HG03039 (cell line): Measurements from ENCODE around the gene EYA2.

Source experiments
- ATAC-seq: cut with Tn5 transposase; IDR thresholded peaks from one replicate; pipeline ENCODE4 v1.9.1; 2021; ENCODE audit warnings: mild to moderate bottlenecking, moderate library complexity; ENCODE audit not compliant: unreplicated experiment

The EYA2 gene

DNA sequence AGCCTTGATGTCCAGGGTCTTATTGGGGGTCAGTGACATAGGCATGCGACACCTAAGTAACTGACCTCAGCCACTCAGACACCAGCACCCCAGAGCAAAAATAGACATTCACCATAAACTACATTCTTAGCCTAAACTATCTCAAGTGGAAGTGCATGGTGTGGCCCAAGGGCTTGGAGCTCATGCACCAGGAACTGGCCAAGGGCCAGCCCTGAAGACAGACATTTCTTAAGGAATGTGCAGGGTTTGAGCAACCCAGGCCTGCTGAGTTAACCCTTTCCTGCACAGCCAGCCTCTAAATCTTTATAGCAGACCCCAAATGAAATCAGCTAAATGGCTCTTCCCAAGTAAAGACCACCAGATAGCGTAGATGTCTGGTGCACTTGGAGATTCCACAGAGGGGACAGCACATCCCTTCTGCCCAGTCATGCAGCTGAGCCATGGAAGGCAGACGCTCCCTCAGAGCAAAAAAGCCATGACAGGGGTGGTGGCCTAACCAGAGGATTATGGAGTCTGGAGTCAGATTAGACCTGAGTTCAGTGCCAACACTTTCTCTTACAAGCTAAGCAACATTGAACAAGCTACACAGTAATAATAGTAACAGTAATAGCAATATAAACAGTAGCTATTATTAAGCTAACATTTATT lies 239.3 kb downstream of the EYA2 start:
- no peak for ATAC-seq

DNA sequence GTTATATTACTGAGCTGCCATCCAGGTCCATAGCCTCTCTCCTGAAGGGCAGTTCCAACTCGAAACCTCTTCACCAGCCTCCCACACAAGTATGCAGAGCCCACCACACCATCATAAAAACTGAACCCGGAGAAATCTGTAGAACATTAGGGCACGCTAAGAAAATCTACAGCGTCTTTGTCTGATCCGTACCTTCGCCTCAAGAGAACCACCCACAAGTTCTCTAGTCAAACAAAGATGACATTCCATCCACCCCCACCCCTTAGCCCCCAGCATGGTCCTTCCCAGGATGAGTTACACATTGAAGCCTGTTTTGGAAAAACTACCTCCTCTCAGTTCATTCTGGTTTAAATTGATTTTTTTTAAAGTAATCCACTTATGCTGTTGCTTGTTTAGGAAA lies 242.1 kb downstream of the EYA2 start:
- ATAC-seq, result no peak

DNA sequence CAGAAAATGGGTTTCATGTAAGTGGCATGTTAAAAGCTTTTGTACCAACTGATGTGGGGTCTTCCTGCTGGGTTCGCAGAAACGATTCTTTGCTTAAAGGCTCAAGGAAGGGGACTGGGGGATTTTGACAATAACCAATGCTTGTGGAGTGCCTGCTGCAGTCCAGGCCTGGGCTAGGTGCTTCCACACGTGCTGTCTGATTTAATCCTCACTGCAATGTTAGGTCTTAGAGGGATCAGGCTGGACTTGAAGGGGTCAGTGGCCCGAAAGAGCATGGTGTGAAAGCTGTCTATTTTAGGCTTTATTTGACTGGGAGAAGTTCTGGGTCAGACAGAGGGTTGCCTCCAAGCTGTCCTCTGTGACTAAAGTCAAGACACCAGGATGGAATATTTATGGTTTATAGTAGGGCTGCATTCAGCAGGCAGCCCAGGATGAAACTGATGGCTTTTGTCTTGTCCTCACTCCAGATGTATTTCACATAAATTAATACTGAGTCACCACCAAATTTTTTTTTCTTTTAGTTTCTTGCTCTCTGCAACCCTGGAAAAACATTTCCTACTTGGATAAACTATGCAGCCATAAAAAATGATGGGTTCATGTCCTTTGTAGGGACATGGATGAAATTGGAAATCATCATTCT lies 242.7 kb downstream of the EYA2 start:
- no peak for ATAC-seq

DNA sequence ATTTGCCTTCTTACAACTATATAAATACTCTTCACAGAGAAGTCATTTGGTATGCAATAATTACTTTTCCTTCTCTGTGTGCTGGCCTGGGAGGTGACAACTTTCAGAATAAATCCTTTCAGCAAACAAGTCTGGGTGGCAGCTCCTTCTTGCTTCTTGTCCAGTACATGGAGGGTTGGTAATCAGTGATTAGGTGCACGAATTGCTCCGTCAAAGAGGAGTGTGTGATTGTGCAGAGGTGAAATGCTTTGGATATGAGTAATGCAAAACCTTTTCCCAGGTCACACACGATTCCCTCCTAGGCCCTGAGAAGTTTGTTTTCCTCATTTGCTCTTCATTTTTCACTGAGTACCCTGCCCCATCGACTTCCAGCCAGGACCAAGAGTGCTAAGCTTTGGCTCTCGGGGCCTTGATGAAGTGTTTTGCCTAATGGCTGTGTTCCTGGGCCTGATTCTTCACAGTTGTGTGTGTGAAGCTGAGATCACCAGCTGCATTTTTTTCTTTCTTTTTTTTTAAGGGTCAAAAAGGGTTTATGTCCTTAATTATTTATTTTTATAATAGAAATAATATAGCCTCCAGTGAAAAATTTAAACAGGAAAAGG lies 245.4 kb downstream of the EYA2 start:
- no peak for ATAC-seq

DNA sequence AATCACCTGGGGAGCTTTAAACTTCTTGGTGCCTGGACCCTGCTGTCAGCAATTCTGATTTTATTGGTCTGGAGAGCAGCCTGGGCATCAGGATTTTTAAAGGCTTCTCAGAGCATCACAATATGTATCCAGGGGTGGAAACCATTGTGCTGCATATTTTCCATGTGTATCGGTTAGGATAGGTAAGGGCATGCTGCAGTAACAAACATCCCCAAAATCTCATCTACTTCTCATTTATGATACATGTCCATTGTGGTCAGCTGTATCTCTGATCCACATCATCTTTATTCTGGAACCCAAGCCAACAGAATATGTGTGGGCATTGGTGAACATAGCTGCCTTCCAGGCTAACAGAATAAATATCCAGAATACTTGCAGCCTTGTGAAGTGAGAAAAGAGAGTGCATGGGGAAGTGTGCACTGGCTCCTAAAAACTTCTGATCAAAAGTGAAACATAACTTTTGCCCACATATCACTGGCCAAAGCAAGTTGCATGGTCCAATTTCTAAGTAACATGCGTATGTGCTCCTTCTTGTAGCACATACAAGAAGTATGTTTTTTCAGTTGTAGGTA lies 246.8 kb downstream of the EYA2 start:
- ATAC-seq, result no peak

DNA sequence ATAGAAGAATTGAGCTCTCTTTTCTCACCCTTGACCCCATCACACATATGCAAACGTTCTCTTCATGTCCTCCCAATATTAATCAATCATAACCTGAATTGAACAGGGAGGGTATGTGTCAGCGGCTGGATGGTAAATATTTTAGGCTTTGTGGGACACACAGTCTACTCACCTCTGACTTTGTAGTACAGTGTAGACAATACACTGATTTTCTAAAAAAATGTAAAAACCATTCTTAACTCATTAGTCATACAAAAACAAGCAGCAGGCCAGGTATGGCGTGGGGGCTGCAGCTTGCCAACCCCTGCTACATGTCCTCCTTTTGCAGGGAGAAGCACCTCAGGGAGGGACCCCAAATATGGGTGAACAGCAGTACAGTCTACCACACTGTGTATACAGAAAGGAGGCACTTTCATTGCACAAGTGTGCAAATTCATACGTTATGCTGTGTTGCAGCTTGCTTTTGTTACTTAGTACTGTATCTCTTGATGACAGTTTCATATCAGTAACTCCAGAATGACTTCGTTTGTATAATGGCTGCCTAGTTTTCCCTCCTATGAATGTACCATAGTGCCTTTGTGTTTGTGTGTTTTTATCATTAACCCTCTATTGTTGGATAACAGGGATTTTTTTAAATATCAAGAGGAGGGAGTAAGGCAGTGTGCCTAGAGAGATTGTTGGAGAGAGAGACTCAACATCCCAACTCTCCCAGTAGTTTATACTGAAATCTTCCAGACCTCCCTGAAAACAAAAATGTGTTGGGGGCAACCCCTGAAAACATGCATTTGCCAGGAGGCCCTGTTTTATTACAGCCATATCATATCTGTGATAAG lies 247.5 kb downstream of the EYA2 start:
- no peak for ATAC-seq

DNA sequence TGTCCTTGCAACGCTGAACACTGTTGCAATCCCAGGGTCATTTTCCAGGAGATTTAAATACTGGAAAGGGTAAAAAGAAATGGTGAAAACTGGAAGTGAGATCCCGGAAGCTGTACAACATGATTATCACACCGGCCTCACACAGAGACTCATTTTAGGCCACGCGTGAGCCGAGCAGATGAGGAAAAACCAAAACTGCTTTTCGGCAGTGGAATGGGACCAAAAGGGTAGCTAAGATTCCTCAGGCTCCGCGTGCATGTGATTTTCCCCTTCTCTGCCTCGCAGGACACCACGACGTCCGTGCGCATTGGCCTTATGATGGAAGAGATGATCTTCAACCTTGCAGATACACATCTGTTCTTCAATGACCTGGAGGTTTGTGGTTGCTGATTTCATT lies 248.1 kb downstream of the EYA2 start:
- ATAC-seq, result no peak

DNA sequence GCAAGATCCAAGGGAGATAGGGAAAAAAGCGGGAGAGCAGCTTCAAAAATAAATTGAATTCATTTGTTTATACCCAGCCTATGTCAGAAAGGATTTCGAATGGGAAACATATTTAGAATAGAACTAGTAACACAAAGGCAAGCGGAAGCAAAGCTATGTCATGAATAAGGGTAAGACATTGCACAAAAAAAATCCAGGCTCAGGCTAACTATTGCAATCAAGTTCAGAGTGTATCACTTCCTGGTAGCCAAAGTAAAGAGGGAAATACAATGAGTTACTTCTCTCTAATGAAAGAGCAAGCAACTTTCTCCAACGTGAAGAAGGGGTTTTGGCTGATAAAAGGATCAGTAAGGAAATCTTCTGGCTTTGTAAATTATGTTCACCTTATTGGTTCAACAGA lies 249.0 kb downstream of the EYA2 start:
- no peak for ATAC-seq

DNA sequence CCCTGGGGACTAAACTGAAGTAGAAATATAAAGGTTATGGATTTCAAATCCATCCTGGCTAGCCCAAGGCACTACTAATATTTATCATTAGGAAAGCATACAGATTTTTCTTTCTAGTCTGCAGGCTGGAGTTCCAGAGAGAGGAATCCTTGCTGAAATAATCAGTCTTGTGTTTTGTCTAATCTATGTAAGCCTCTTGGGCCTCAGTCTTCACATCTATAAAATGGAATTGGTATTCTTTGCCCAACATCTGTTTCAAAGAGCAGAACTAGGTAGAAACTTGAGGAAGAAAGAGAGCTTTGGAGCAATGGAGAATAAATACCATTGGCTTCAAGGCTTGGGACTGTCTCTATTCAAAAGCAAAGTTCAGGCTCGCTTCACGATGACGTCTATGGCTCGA lies 249.8 kb downstream of the EYA2 start:
- no peak for ATAC-seq

DNA sequence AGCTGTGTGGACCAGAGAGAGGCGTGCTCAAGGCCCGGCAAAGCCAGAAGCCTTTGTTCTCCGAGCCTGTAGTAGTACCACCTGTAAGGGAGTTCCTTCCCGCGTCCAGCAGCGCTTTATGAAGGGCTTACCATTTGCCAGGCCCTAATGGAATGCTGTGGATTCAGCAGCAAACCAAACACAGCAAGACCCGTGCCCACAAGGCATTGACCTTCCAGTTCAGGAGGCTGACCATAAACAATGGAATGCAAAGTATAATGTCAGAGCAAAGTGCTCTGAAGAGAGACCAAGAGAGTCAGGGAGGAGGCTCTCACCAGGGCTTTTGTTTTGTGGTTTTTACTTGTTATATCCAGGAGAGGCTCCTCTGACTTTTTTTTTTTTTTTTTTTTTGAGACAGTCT lies 252.0 kb downstream of the EYA2 start:
- no peak for ATAC-seq

DNA sequence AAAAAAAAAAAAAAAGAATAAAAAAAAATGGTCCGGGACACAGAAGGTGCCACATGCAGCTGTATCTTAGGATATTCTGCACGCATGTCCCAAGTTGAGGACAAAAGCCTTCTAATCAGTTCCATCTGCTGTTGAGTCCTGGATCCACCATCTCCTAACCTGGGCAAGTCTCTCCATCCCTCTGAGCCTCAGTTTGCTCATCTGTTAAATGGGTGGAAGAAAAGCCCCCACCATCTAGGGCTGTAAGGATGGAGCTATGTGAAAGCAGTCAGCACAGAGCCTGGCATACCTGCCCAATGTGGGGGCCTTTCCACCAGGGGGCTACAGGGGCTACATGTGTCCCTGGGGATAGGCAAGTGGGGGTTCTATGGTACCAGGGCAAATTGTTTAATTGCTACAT lies 253.4 kb downstream of the EYA2 start:
- no peak for ATAC-seq

DNA sequence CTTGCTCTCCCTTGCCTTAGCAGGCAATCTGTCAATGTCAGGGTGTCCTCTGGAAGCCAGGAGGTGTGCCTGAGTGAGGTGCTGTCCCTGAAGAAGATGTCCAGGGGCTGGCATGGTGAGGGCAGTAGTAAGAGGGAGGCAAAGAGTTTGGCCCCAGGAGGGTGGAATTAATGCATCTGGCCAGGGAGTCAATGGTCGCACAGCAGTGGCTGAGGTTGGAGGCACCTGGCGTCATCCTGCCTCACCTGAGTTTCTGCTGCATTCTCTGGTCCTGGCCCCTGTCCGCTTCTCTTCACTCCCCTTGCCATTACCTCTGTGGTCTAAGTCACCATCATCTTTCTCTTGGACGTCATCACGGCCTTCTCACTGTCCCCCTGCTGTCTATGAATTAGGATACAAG lies 255.3 kb downstream of the EYA2 start:
- no peak for ATAC-seq

DNA sequence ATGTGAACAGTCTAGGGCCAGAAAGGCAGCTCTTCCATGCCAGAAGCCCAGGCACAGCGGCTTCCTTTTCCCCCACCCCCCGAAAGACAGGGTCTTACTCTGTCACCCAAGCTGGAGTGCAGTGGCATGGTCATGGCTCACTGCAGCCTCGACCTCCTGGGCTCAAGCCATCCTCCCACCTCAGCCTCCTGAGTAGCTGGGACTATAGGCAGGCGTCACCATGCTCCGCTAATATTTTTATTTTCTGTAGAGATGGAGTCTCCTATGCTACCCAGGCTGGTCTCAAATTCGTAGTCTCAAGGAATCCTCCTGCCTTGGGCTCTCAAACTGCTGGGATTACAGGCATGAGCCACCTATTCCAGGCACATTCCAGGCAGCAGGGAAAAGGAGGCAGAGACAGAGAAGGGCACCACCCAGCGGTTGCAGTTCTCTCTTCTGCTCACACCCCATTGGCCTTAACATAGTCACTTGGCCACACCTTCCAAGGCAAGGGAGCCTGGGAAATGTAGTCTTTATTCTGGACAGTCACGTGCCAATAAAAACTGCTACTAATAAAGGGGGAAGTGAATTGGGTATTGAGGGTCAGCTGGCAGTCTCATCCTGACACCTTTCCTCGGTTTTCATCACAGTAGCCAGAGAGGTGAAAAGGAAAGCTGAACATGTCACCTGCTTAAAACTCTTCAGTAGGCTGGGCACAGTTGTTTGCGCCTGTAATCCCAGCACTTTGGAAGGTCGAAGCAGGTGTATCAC lies 255.9 kb downstream of the EYA2 start:
- ATAC-seq, result no peak

DNA sequence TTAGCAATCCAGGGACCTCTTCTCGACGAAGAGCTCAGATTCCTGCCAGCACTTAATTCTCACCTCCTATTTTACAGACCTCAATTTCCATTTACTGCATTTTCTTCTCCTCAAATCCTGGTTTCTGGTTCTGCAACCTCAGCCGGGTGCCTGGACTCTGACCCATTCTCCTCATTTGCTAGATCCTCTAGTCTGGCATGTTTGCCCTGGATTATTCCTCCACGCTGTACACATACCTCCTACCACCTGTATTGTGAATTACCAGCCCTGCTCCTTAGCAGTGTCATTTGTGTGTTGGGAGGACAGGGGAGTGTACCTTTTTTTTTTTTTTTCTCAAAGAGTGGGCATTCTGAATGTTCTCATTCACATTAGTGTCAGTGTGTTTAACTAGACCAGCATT lies 257.4 kb downstream of the EYA2 start:
- no peak for ATAC-seq

DNA sequence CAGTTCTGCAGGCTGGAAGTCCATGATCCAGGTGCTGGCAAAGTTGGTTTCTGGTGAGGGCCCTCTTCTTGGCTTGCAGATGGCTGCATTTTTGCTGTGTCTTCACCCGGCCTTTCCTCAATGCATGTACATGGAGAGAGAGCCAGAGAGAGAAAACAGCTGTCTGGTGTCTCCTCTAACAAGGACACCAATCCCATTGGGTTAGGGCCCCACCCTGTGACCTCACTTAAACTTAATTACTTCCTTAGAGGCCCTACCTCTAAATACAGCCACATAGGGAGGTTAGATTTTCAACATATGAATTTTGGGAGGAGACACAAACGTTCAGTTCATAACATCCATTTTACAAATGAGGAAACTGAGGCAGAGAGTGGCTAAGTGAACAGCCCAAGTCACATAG lies 259.4 kb downstream of the EYA2 start:
- no peak for ATAC-seq

DNA sequence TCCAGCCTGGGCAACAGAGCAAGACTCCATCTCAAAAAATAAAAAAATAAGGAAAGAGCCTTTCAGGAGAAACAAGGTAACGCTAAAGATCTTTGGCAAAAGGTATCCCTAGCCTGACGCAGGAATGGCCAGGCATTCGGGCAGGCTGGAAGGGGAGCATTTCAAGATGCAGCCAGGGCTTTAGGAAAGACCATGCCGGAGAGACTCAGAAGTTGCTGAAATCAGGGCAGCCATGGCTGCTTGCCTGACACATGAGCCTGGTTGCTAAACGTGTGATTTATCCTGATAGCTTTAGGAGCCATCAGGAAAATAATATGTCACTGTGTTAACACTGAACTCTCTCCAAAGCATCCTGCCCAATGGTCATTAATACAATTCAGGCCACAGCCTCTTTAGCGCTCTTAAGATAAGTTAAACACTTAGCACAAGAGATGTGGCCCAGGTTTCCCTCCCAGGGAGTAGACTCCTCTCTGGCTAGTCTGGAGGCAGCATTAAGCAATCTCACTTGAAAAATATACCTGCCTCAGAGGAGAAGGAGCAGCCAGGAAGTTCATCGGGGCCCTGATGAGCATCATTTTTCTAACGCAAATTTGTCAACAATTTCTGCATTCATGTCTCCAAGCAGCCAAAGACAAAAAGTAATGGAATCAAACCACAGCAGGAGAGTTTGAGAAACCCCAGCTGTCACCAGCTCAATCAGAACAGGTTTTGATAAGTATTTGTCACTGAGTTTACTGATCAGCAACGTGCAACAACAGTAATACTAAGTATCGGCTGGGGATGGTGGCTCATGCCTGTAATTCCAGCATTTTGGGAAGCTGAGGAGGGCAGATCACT lies 261.9 kb downstream of the EYA2 start:
- ATAC-seq, result no peak

DNA sequence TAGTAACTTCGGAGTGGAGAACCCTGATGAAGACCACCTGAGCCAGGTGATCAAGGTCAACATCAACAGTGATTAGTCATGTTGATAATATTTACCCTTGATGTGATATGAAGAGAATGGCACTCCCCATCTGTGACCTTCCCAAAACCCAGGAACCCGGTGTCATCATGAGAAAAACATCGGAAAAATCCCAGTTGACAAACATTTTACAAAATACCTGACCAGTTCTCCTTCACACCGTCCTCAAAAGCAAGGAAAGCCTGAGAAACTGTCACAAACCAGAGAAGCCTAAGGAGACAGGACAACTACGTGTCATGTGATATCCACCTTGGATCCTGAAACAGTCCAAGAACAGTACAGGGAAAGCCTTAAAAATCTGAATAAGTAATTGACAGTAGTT lies 264.5 kb downstream of the EYA2 start:
- no peak for ATAC-seq

DNA sequence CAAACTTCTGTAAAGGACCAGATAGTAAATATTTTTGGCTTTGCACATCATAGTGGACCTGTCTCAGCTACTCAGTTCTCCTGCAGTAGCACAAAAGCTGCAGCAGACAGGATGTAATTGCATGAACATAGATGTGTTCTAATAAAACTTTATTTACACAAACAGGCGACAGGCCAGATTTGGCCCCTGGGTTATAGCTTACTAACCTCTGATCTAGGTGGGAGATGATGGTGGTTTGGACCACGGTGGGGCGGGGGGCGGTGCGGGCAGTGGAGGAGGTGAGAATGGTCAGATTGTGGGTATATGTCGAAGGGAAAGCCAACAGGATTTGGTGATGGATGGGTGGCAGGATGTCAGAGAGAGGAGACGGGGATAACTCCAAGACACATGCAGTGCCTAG lies 265.6 kb downstream of the EYA2 start:
- ATAC-seq, result no peak

DNA sequence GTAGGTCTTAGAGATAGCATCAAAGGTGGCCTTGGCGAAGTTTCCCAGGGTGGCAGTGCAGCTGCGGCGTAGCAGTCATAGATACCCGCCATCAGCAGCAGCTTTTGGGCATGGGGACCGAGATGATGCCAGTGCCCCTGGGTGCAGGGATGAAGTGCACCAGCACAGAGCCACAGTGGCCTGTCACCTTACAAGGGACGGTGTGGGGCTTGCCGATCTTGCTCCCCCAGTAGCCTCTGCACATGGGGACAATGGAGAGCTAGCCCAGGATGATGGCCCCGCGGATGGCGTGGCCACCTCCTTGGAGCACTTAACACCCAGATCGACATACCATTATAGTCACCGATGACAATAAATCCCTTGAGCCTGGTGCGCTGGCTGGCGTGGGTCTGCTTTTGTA lies 266.3 kb downstream of the EYA2 start:
- ATAC-seq, result no peak

DNA sequence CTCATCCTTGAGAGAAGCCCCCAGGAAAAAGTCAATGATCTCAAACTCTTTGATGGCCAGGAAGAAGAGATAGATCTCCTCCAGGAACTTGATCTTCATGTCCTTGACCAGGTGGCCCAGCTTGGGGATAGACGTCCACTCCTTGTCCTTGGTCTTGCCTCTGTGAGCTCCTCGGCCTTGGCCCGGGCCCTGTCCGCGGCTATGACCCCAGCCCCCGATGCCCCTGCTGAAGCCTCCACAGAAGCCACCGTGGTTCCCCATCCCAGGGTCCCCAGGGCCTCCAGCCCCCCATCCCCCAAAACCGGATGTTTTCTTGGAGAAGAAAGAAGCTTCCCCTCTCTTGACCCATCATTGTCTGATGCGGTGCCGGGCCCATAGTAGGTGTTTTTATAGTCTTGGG lies 266.8 kb downstream of the EYA2 start:
- ATAC-seq, result no peak
